Measurements from ENCODE around the gene OCA2. TPM values are rescaled to one million over a fixed set of nuclear protein-coding genes. Genes with fewer than 3 reads are reported as not detected.

The OCA2 gene
- total and polyA plus RNA-seq, 11 donors, result 0.04 to 0.10 (median 0.07) TPM; not detected in 8

- ATAC-seq (no peak), DNase-seq (no peak)
- Histone ChIP-seq H3K4me3 (no peak overlapping the region), H3K27ac (no peak overlapping the region), H3K4me1 (no peaks in the 10 kb centered on the region), H3K9me3 (no peaks in the 10 kb centered on the region), H3K27me3 (peaks cover 0 to 7% (median 0%) of the 10 kb centered on the region in 9 donors), H3K36me3 (no peaks in the 10 kb centered on the region)
- TF ChIP-seq POLR2A (IDR thresholded peaks at IDR 0.05) (no peak), CTCF (IDR thresholded peaks at IDR 0.05) (no peak)
- intact Hi-C loops (cut with DNase I), result no loop called here
- WGBS, 4 donors, result 76 to 91% (median 82%) methylated on average over 4 of the region's 4 CpGs
Observed at GRCh38 chr15:27989838-27990237, 109.3 kb downstream of the OCA2 start.

DNA sequence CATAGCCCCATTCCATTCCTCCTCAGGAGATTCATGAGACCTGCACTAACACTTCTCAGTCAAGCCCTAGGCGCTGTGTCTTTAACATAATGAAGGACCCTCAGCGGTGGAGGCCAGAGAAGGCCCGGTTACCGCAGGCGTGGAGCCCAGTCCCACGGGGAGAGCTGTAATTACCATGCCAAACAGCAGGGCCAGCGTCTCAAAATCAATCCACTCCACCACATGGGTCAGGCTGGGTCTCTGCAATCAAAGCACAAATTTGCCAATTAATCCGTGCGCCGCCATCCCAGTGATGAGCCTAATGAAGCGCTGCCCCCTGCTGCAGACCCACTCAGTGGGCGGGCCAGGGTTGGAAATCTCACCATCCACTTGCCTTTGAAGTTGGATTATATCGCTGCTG is 109.7 kb downstream of the OCA2 start:
- DNase-seq (no peak), ATAC-seq (no peak)
- no peak for TF ChIP-seq CTCF (IDR thresholded peaks at IDR 0.05)
- no peak for TF ChIP-seq POLR2A (IDR thresholded peaks at IDR 0.05)
- WGBS, 4 donors, result 86 to 89% (median 87%) methylated on average over 13 of the region's 13 CpGs
- H3K27me3 ChIP-seq, result peaks cover 0 to 7% (median 0%) of the 10 kb centered on the region in 9 donors
- no peaks in the 10 kb centered on the region for H3K36me3 ChIP-seq
- H3K9me3 ChIP-seq, result no peaks in the 10 kb centered on the region
- no peak overlapping the region for H3K4me3 ChIP-seq
- H3K4me1 ChIP-seq, result no peaks in the 10 kb centered on the region
- intact Hi-C loops (cut with DNase I), result no loop called here
- no peak overlapping the region for H3K27ac ChIP-seq

DNA sequence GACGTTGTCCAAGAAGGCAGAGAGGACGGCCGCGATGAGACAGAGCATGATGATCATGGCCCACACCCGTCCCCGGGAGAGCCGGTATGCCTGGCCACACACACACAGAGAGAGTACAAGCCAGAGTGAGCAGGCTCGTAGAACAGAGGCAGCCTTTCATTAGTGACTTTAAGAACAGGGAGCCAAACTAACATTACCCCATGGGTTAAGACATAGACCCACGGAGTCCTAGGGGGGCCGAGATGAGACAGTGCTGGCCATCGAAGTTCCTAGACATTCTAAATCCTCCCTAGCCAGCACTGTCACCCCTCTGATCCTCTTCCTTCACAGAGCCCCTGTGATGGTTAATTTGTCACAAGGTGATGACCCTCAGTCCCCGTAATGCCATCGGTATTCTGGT is 114.0 kb downstream of the OCA2 start:
- Histone ChIP-seq H3K4me3 (no peak overlapping the region), H3K9me3 (no peaks in the 10 kb centered on the region), H3K27me3 (no peaks in the 10 kb centered on the region), H3K36me3 (no peaks in the 10 kb centered on the region), H3K4me1 (no peaks in the 10 kb centered on the region), H3K27ac (no peak overlapping the region)
- intact Hi-C loops (cut with DNase I), result no loop called here
- WGBS, 4 donors, result 84 to 89% (median 86%) methylated on average over 13 of the region's 13 CpGs
- ATAC-seq (no peak), DNase-seq (no peak)
- TF ChIP-seq POLR2A (IDR thresholded peaks at IDR 0.05), result no peak
- TF ChIP-seq CTCF (IDR thresholded peaks at IDR 0.05), result no peak

- DNase-seq (no peak), ATAC-seq (no peak)
- 90 to 94% (median 92%) methylated on average over 9 of the region's 9 CpGs for WGBS, 4 donors
- no peaks in the 10 kb centered on the region for H3K4me1 ChIP-seq
- H3K27me3 ChIP-seq, result no peaks in the 10 kb centered on the region
- H3K4me3 ChIP-seq, result no peak overlapping the region
- H3K36me3 ChIP-seq, result no peaks in the 10 kb centered on the region
- intact Hi-C loops (cut with DNase I), result no loop called here
- H3K9me3 ChIP-seq, result no peaks in the 10 kb centered on the region
- H3K27ac ChIP-seq, result no peak overlapping the region
- TF ChIP-seq CTCF (IDR thresholded peaks at IDR 0.05), result no peak
- no peak for TF ChIP-seq POLR2A (IDR thresholded peaks at IDR 0.05)
Observed at GRCh38 chr15:27983496-27983895, 115.6 kb downstream of the OCA2 start.

Measured in heart left ventricle (tissue), 16 donors.